ENCODE results near the gene GDF3. TPM values are rescaled to one million over a fixed set of nuclear protein-coding genes. Genes with fewer than 3 reads are reported as not detected.

GDF3 gene
- total and polyA plus RNA-seq, 2 of the 13 experiments (the other 11 are each of a cell fraction or from before 2014, with no cell fraction given) = not detected

GRCh38 chr12:7723926-7724325 is 28.4 kb upstream of the GDF3 start (continued):
- TF ChIP-seq ATF2 (CRISPR knock-in tag; IDR thresholded peaks at IDR 0.05) = no peak
- no peak for TF ChIP-seq ZNF33B (CRISPR knock-in tag; IDR thresholded peaks at IDR 0.05)
- no peak for TF ChIP-seq FOXM1 (CRISPR knock-in tag; IDR thresholded peaks at IDR 0.05)
- no peak for TF ChIP-seq RARG (CRISPR knock-in tag; IDR thresholded peaks at IDR 0.05; ENCODE audit: low read depth)
- no peak for TF ChIP-seq SAP130 (CRISPR knock-in tag; IDR thresholded peaks at IDR 0.05; ENCODE audit: low read depth)

GRCh38 chr12:7719946-7720730 is 24.6 kb upstream of the GDF3 start:
- Histone ChIP-seq H3K4me2 (ENCODE audit: low read depth, low read length) (no peak overlapping the region), H3K79me2 (ENCODE audit: insufficient read depth, low read length) (no peaks in the 10 kb centered on the region), H2AFZ (ENCODE audit: low read length) (no peak overlapping the region), H3K4me3 (replicated peaks in 1 of 3; ENCODE audit: insufficient read depth in 1 of 3, low read depth in 2 of 3, low read length in 3 of 3) (no peak overlapping the region), H3K9ac (ENCODE audit: insufficient read depth, low read depth, low read length) (no peak overlapping the region), H3K9me3 (ENCODE audit: low read length) (no peaks in the 10 kb centered on the region), H3K36me3 (replicated peaks in 1 of 2; ENCODE audit: control insufficient read depth in 1 of 2, insufficient read depth in 2 of 2, low read length in 2 of 2) (no peaks in the 10 kb centered on the region), H3K4me1 (ENCODE audit: insufficient read depth, low read length) (no peaks in the 10 kb centered on the region), H3K27ac (ENCODE audit: extremely low read length, insufficient read depth, low read length) (no peak overlapping the region), H4K20me1 (ENCODE audit: insufficient read depth, low read length) (no peaks in the 10 kb centered on the region), H3K27me3 (ENCODE audit: control insufficient read depth in 1 of 2, insufficient read depth in 2 of 2, low read length in 2 of 2) (no peaks in the 10 kb centered on the region; a peak in 1 of 5 replicates)
- POLR2A ChIA-PET = no interaction called here
- in situ Hi-C loops (cut with HindIII; ENCODE audit: extremely low pct_ligation_motif_present, low pct_unique_long_range_greater_than_20kb) = loop anchor here (10.0 kb wide), 1 partner anchor 85 kb away; no protein-coding TSS in a partner anchor
- no TSS peak for BruUV-seq (replicated peaks)
- FAIRE-seq = no peak
- no peak for DNase-seq (ENCODE audit: low spot score)
- no peak for ATAC-seq
- CTCF ChIA-PET (ENCODE audit: low intra/inter-chr PET ratio, low total read pairs) = no interaction called here
- WGBS (ENCODE audit: low lambda C conversion rate) = 28% methylated on average over 15 of the region's 15 CpGs
- intact Hi-C loops (cut with micrococcal nuclease; ENCODE audit: unreplicated experiment) = no loop called here
- TF ChIP-seq SP1 (IDR thresholded peaks at IDR 0.05) = no peak
- TF ChIP-seq SP1 (CRISPR knock-in tag; IDR thresholded peaks at IDR 0.05) = no peak
- no peak for TF ChIP-seq LRRFIP1 (CRISPR knock-in tag; conservative IDR thresholded peaks at IDR 0.05)
- no peak for TF ChIP-seq TCF12 (IDR thresholded peaks at IDR 0.05)
- TF ChIP-seq TCF12 (CRISPR knock-in tag; IDR thresholded peaks at IDR 0.05) = no peak
- no peak for TF ChIP-seq CC2D1A (CRISPR knock-in tag; IDR thresholded peaks at IDR 0.05)
- no peak for TF ChIP-seq GPBP1L1 (CRISPR knock-in tag; IDR thresholded peaks at IDR 0.05)
- no peak for TF ChIP-seq REST (IDR thresholded peaks at IDR 0.05; ENCODE audit: borderline replicate concordance in 1 of 2, low read depth in 1 of 2, low read length in 2 of 2)

Data from HepG2 (cell line).